ENCODE data around the gene POU2F3.

Gene POU2F3

DNA sequence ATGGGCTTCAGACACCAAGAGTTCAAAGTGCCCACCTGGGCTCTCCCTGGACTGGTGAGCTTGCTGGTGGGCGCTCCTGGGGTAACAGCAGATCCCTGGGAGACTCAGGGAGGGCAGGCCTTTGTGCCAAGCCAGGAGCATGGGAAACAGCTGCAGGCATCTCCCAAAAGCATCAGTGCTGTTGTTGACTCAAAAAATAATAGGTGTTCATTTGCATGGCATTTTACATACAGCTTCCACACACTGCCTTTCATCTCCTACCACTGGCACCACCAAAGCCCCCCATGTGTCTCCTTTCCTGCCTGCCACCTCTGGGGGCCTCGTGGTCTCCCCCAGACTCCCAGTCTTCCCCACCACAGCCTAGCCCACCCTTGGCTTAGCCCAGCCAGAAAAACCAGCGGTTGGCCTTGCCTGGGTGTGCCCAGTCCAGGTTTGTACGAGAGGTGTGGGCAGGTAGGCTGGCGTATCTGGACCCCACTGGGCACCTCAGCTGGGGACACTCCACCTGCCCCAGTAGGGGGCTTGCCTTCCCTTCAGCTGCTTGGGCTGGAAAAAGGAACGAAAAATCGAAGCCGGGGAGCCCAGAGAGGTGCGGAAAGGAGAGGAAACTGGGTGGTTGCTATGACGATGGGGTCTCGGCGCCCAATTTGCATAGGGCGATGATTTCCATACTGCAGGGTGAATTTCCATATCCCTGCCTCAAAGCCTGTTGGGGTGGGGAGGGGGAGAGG lies 15.0 kb downstream of the POU2F3 start:
- no peak for TF ChIP-seq JUND (IDR thresholded peaks at IDR 0.05; ENCODE audit: low read depth)
- DNase-seq (ENCODE audit: low read depth in 1 of 2, low spot score in 1 of 2): no peak
- in situ Hi-C loops (cut with HindIII; ENCODE audit: low pct_unique_long_range_greater_than_20kb, low sequenced_read_pairs): no loop called here

DNA sequence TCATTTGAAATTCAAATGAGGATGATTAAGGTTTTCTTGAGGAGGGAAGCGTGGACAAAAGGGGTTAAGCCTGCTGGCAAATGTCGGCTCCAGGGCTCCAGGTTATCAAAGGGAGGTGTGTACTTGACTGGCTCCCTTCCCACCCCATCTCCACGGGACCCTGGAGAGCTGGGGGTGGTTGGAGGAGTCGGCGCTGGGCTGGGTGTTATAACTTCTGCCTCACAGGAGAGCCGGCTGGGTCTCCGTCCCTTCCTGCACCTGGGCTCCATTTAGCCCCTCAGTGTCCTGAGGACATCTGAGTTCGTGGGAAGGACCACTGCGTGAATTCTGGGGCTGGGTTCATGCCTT lies 15.6 kb downstream of the POU2F3 start:
- no peak for TF ChIP-seq JUND (IDR thresholded peaks at IDR 0.05; ENCODE audit: low read depth)
- no peak for DNase-seq (ENCODE audit: low read depth in 1 of 2, low spot score in 1 of 2)
- in situ Hi-C loops (cut with HindIII; ENCODE audit: low pct_unique_long_range_greater_than_20kb, low sequenced_read_pairs): no loop called here

DNA sequence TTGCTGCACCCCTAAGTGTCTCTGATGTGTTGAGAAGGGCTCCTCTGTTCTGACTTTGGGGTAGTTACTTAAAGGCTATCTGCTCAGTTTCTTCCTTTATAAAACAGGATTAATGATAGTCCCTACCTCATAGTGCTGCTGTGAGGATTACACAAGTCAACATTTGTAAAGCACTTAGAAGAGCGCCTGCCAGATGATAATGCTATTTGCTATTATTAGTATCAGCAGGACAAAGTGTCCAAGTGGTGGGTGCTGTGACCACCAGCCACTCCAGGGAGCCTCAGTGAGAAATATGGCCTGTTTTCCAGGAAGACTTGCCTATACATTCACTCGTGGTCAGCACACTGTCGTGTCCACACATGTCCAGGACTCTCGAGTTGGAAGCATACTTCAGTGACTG lies 16.2 kb downstream of the POU2F3 start:
- DNase-seq (ENCODE audit: low read depth in 1 of 2, low spot score in 1 of 2): no peak
- in situ Hi-C loops (cut with HindIII; ENCODE audit: low pct_unique_long_range_greater_than_20kb, low sequenced_read_pairs): no loop called here
- TF ChIP-seq JUND (IDR thresholded peaks at IDR 0.05; ENCODE audit: low read depth): no peak

DNA sequence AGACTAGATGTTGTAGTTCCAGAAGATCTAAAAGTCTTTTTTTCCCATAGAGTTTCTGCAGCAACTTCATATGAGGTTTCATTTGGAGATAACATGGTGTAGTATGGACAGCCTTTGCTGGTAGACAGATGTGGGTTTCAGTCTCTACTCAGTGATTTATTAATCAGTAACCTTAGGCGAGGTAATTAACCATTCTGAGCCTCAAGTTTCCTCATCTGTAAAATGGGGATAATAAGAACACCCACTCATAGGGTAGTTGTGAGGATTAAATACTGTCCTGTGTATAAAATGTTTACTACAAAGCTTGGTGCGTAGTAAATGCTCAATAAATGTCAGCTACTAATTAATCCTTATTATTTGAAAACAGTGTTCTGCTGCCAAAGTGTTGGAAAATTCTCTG lies 16.8 kb downstream of the POU2F3 start:
- no peak for TF ChIP-seq JUND (IDR thresholded peaks at IDR 0.05; ENCODE audit: low read depth)
- in situ Hi-C loops (cut with HindIII; ENCODE audit: low pct_unique_long_range_greater_than_20kb, low sequenced_read_pairs): no loop called here

DNA sequence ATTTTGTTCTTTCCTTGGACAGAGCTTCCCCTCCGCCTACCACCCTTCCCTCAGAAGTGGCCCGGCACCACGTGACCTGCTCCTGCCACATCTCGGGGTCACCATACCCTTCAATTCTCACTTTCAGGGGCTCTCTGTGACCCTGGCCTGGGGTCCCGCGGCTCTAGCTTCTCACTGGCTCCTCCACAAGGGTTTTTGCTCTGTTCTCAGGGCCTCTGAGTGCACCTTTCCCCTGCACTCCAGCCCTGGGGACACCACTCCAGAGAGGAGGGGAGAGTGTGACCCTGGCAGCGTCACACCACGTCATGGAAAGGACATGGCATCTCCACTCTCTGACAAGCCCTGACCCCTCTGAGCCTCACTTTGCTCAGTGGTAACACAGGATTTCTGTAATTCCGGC lies 17.4 kb downstream of the POU2F3 start:
- no peak for DNase-seq (ENCODE audit: low read depth in 1 of 2, low spot score in 1 of 2)
- no peak for TF ChIP-seq JUND (IDR thresholded peaks at IDR 0.05; ENCODE audit: low read depth)
- in situ Hi-C loops (cut with HindIII; ENCODE audit: low pct_unique_long_range_greater_than_20kb, low sequenced_read_pairs): no loop called here

More for the DNA sequence above, 16.8 kb downstream of the POU2F3 start:
- no peak for DNase-seq (ENCODE audit: low read depth in 1 of 2, low spot score in 1 of 2)

DNA sequence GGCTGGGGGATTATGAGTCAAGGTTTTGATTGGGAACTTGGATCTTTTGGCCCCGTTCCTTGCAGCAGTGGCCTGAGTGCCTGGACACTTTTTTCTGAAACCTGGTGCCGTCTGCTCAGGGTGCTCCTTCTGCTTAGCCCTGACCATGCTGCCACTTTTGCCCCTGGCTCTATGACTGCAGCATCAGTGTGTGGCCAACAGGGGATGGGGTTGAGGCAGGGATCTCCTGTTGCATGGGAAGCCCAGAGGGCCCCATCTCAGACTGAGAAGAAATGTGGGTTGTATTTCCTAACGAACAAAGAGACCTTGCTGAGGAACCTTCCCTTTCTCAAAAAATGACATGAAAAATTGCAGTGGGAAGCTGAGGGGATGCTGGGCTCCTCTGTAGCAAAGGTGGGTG lies 18.7 kb downstream of the POU2F3 start:
- no peak for TF ChIP-seq JUND (IDR thresholded peaks at IDR 0.05; ENCODE audit: low read depth)
- in situ Hi-C loops (cut with HindIII; ENCODE audit: low pct_unique_long_range_greater_than_20kb, low sequenced_read_pairs): no loop called here
- DNase-seq (ENCODE audit: low read depth in 1 of 2, low spot score in 1 of 2): peak in 1 of 2 experiments; percentile 42

DNA sequence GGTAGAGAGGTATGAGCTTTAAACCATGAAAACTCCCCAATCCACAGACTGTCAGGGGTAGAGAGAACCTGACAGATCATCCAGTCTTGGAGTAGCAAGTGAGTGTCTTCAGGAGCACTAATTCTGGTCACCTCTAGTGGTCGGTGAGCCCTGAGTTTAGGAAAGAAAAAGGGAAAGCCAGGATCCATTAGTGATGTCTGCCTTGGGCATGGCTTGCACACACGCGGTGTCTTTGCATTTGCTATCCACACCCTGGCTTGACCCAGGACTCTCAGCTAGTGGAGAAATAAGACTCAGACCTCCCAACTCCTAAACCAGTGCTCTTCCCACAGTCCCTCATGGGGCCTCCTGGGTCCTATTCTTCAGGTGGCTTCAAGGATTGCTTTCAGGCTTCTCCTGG lies 19.3 kb downstream of the POU2F3 start:
- in situ Hi-C loops (cut with HindIII; ENCODE audit: low pct_unique_long_range_greater_than_20kb, low sequenced_read_pairs): no loop called here
- TF ChIP-seq JUND (IDR thresholded peaks at IDR 0.05; ENCODE audit: low read depth): no peak

DNA sequence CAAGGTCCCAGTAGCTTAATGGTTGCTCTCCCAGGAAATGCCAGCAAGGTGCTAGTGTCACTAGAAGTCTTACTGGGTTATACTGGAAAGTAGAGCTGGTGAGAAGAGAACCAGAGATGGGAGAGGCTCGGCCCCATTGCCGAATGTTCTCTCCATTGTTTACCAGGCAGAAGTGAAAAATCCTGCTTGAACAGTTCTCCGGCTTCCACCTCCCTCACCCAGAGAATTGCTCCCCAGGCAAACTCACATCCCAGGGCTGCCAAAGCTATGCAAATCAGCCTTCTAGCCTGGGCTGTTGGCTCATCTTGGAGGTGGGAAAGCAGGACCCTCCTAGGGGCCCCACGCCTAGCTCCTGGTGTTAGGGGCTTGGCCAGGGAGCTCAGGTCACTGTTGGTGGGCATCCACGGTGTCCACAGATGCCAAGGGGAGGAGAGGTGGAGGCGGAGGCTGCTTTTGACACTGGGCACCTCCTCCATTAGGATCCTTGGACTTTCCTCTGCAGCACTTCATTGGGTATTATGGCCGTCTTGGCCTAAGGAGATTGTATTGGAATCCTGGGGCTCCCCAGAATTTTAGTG lies 20.1 kb downstream of the POU2F3 start:
- in situ Hi-C loops (cut with HindIII; ENCODE audit: low pct_unique_long_range_greater_than_20kb, low sequenced_read_pairs): no loop called here
- no peak for TF ChIP-seq JUND (IDR thresholded peaks at IDR 0.05; ENCODE audit: low read depth)
- peak; percentile 80 to 85 for DNase-seq (ENCODE audit: low read depth in 1 of 2, low spot score in 1 of 2)

More for the DNA sequence above, 19.3 kb downstream of the POU2F3 start:
- DNase-seq (ENCODE audit: low read depth in 1 of 2, low spot score in 1 of 2): no peak

DNA sequence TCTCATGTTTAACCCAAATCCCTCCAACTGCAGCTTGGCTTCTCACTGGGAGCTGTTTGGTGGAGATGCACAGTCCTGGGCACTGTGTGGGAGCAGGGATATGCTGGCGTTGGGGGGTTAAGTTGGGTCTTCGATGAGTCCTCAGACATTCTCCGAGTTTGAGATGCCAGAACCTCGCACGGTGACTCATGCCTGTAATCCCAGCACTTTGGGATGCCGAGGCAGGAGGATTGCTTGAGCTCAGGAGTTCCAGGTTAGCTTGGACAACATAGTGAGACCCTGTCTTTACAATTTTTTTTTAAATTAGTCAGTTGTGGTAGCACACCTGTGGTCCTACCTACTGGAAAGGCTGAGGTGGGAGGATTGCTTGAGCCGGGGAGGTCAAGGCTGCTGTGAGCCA lies 20.7 kb downstream of the POU2F3 start:
- in situ Hi-C loops (cut with HindIII; ENCODE audit: low pct_unique_long_range_greater_than_20kb, low sequenced_read_pairs): no loop called here
- DNase-seq (ENCODE audit: low read depth in 1 of 2, low spot score in 1 of 2): no peak
- no peak for TF ChIP-seq JUND (IDR thresholded peaks at IDR 0.05; ENCODE audit: low read depth)

DNA sequence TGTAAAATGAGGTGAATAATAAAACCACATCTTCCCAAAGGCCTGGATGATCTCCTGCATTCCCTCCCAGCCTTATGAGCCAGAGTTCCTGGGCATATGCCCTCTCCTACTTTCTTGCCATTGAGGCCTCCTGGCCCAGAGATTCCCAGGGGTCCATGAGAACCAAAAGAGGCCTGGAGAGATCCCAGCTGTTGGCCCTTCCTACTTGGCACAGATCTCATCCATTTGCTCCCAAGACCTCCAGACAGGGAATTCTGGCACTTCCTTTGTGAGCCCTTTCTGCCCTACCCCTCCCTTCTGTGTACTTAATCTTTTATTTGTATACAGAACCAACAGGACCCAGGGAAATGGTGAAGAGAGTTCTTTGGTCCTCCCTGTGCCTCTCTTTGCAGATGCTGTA lies 21.4 kb downstream of the POU2F3 start:
- DNase-seq (ENCODE audit: low read depth in 1 of 2, low spot score in 1 of 2): no peak
- no peak for TF ChIP-seq JUND (IDR thresholded peaks at IDR 0.05; ENCODE audit: low read depth)
- in situ Hi-C loops (cut with HindIII; ENCODE audit: low pct_unique_long_range_greater_than_20kb, low sequenced_read_pairs): no loop called here

DNA sequence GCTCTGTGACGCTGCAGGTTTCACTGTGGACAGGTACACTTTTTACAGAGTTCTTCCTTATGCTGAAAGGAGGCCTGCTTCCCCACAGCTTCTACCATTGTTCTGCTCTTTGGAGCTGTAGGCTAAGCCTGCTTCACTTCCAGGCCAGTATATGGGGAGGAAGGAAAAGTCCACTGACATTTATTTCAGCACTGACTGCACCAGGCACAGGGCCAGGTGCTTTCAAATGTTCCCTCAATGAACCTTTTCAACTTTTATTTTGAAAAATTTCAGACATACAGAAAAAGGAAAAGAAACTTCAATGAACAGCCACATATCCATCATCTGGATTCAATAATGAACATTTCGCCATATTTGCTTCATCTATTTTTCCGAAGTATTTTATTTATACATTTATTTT lies 22.0 kb downstream of the POU2F3 start:
- in situ Hi-C loops (cut with HindIII; ENCODE audit: low pct_unique_long_range_greater_than_20kb, low sequenced_read_pairs): no loop called here
- TF ChIP-seq JUND (IDR thresholded peaks at IDR 0.05; ENCODE audit: low read depth): no peak
- no peak for DNase-seq (ENCODE audit: low read depth in 1 of 2, low spot score in 1 of 2)

DNA sequence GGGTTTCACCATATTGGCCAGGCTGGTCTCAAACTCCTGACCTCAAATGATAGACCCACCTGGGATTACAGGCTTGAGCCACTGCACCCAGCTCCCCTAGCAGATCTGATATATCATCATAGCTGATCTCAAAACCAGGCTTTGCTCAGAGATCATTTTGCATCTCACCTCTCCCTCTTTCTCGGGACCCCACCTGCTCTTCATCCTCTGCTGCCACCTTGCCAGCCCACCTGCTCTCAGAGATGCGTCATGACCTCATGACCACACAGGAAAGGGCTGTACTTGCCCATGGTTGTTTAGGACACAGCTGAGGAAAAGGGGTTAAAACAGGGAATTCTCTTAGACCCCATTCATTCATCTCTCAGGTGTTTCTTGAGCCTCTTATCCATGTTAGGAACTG lies 27.4 kb downstream of the POU2F3 start:
- no peak for TF ChIP-seq JUND (IDR thresholded peaks at IDR 0.05; ENCODE audit: low read depth)
- in situ Hi-C loops (cut with HindIII; ENCODE audit: low pct_unique_long_range_greater_than_20kb, low sequenced_read_pairs): no loop called here
- no peak for DNase-seq (ENCODE audit: low read depth in 1 of 2, low spot score in 1 of 2)

DNA sequence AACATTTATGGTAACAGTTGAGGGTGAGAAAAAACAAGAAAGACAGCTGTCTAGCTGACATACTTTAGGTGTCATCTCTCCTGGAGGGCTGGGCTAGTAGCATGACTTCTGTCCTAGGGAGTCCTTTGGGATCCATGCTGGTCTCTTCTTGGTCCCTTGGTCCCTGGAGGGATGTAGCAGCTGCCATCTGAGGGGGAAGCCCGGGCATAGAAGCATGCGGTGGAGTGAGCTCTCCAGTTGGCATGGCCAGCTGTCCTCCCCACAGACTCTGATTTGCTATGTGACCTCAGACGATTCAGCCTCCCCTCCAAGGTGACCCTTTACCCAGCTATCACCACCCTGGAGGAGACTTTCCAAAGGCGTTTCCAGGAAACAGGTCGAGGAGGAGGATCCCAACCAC lies 28.7 kb downstream of the POU2F3 start:
- in situ Hi-C loops (cut with HindIII; ENCODE audit: low pct_unique_long_range_greater_than_20kb, low sequenced_read_pairs): no loop called here
- no peak for DNase-seq (ENCODE audit: low read depth in 1 of 2, low spot score in 1 of 2)
- no peak for TF ChIP-seq JUND (IDR thresholded peaks at IDR 0.05; ENCODE audit: low read depth)

DNA sequence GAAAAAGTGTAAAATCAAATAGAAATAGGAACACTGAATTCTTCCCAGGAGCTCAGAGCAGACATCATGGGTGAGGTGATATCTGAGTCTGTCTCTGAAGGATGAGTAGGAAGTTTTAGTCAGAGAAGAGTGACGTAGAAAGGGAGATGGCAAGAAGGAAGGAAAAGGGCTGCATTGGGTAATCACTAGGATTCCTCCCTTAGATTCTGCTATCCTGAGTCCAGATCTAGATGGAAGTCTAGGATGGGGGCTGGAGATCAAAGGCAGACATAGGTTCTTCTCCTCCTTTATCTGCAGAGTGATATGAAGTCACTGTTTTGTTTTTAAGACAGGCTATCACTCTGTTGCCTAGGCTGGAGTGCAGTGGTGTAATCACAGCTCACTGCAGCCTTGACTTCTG lies 30.4 kb downstream of the POU2F3 start:
- no peak for DNase-seq (ENCODE audit: low read depth in 1 of 2, low spot score in 1 of 2)
- no peak for TF ChIP-seq JUND (IDR thresholded peaks at IDR 0.05; ENCODE audit: low read depth)
- in situ Hi-C loops (cut with HindIII; ENCODE audit: low pct_unique_long_range_greater_than_20kb, low sequenced_read_pairs): no loop called here

All from T47D (cell line).